ENCODE results near the gene PITPNC1.

GRCh38 chr17:67479148-67479547, 102.1 kb downstream of the PITPNC1 start:
- TF ChIP-seq CTCF (conservative IDR thresholded peaks at IDR 0.05; ENCODE audit: low read depth, low read length): no peak
- TF ChIP-seq EZH2 (IDR thresholded peaks at IDR 0.05; ENCODE audit: borderline replicate concordance, low read depth, low read length, poor library complexity, severe bottlenecking): no peak

Measured in A673 (cell line).